ENCODE results near the gene TMEM150C.
"Not testable (repeated sequence)": the region's sequence is repeated elsewhere in the genome, so short reads cannot be mapped to it uniquely, and the experiment has no call there.

The TMEM150C gene

GRCh38 chr4:82567444-82567843 is 5.7 kb upstream of the TMEM150C start:
- no peak for DNase-seq

GRCh38 chr4:82562564-82562854 is 721 bp upstream of the TMEM150C start:
- no peak for DNase-seq

GRCh38 chr4:82560853-82561785 is 669 bp downstream of the TMEM150C start:
- no peak for DNase-seq

GRCh38 chr4:82559735-82560120 is 2.1 kb downstream of the TMEM150C start:
- DNase-seq, result no peak

GRCh38 chr4:82559090-82559734 is 2.6 kb downstream of the TMEM150C start:
- DNase-seq, result not testable (repeated sequence)

- DNase-seq, result no peak
These were observed 6.5 kb downstream of the TMEM150C start for GRCh38 chr4:82555276-82555675.

- no peak for DNase-seq
These were observed 8.8 kb downstream of the TMEM150C start for GRCh38 chr4:82553020-82553419.

- no peak for DNase-seq
These were observed 10.1 kb downstream of the TMEM150C start for GRCh38 chr4:82551734-82552133.

- DNase-seq, result not testable (repeated sequence)
These were observed 13.9 kb downstream of the TMEM150C start for GRCh38 chr4:82547850-82548249.

GRCh38 chr4:82543131-82543530 is 18.7 kb downstream of the TMEM150C start:
- no peak for DNase-seq

GRCh38 chr4:82542642-82543041 is 19.1 kb downstream of the TMEM150C start:
- no peak for DNase-seq

- DNase-seq, result no peak
These were observed 32.5 kb downstream of the TMEM150C start for GRCh38 chr4:82529322-82529721.

GRCh38 chr4:82528868-82529267 is 32.9 kb downstream of the TMEM150C start:
- DNase-seq, result no peak

- no peak for DNase-seq
These were observed 33.7 kb downstream of the TMEM150C start for GRCh38 chr4:82528074-82528473.

- no peak for DNase-seq
These were observed 36.4 kb downstream of the TMEM150C start for GRCh38 chr4:82525307-82525911.

- no peak for DNase-seq
These were observed 37.1 kb downstream of the TMEM150C start for GRCh38 chr4:82524570-82525152.

GRCh38 chr4:82523179-82523578 is 38.6 kb downstream of the TMEM150C start:
- DNase-seq, result no peak

- DNase-seq, result no peak
These were observed 39.3 kb downstream of the TMEM150C start for GRCh38 chr4:82522472-82522871.

GRCh38 chr4:82521283-82521682 is 40.5 kb downstream of the TMEM150C start:
- no peak for DNase-seq

GRCh38 chr4:82519776-82520175 is 42.0 kb downstream of the TMEM150C start:
- no peak for DNase-seq

GRCh38 chr4:82519072-82519471 is 42.7 kb downstream of the TMEM150C start:
- peak; percentile 57 for DNase-seq

- DNase-seq, result peak; percentile 59
These were observed 44.7 kb downstream of the TMEM150C start for GRCh38 chr4:82517043-82517442.

GRCh38 chr4:82515705-82516104 is 46.1 kb downstream of the TMEM150C start:
- peak; percentile 87 for DNase-seq

GRCh38 chr4:82513382-82513781 is 48.4 kb downstream of the TMEM150C start:
- DNase-seq, result no peak

Data from fibroblast of skin of right biceps (primary cell).